ENCODE results near the gene HOXA11. TPM values are rescaled to one million over a fixed set of nuclear protein-coding genes. Genes with fewer than 3 reads are reported as not detected.

Gene HOXA11
- polyA plus RNA-seq, 1 of the 3 experiments (the other 2 are of a cell fraction), result not detected

DNA sequence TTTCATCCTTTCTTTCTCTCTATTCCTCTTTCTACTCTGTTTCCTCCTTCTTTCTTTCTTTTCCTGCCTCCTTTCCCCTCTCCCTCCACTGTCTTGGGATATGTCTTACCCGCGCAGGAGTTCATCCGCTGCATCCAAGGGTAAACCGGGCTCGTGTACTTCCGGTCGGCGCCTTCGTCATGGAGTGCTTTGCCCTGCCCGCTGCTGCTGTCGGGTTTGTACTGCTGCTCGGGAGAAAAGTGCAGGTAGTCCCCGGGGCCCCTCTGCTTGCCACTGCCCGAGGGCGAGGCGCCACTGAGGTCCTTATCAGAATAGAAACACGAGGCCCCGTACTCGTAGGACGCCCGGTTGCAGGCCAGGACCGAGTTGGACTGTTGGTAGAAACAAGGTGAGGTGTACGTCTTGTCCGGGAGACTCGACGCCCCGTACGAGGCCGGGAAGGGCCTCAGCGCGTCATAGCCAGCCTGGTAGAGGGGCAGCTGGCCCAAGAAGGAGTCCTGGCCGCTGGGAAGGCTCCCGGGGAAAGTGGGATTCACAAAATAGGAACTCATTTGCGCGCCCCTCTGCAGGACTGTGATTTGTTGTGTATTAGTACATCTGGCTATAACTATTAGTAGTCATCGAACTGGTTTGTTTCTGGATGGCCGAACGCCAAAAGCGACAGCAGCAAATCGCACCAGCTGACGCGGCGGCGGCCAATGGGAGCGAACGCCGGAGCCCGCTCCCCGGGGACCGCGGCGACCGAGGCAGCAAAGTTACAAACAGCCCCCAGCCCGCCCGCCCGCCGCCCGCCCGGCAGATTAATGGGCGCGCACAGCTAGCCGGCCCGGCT is 37.6 kb downstream of the HOXA11 start, which contains the start of gene HOXA6:
TSS of gene HOXA6 (minus strand) at position 576 of the 832 bp plus-strand sequence. CDS start at position 551, 25 bp downstream.
- Histone ChIP-seq H3K4me2 (no peak within 1 kb of the TSS), H3K27me3 (ENCODE audit: insufficient read depth) (peaks cover 100% of the 10 kb centered on the region), H4K20me1 (ENCODE audit: insufficient read depth) (no peaks in the 10 kb centered on the region), H3K9me3 (no peaks in the 10 kb centered on the region), H3K9me2 (no peaks in the 10 kb centered on the region), H3K36me3 (replicated peaks in 1 of 2; ENCODE audit: control insufficient read depth in 1 of 2, insufficient read depth in 2 of 2, low read length in 1 of 2) (no peaks in the 10 kb centered on the region), H3F3A (replicated peaks; ENCODE audit: insufficient read depth) (no peaks in the 10 kb centered on the region), H3K4me3 (ENCODE audit: low read depth in 2 of 2, low read length in 1 of 2) (no peak within 1 kb of the TSS), H3K27ac (ENCODE audit: low read depth in 2 of 2, low read length in 1 of 2) (no peak within 1 kb of the TSS), H2AFZ (ENCODE audit: low read depth) (no peak within 1 kb of the TSS), H3K9ac (no peak within 1 kb of the TSS), H3K79me2 (ENCODE audit: insufficient read depth) (no peaks in the 10 kb centered on the region), H3K4me1 (ENCODE audit: control insufficient read depth in 1 of 2, insufficient read depth in 2 of 2, low read depth in 1 of 2, low read length in 1 of 2) (peaks cover 12 to 20% of the 10 kb centered on the region in 2 experiments; a peak in 1 of 4 replicates)
- ChIA-PET POLR2A (no interaction called here), CTCF (interaction anchor here (0.5 to 10.9 kb wide), 5 partner anchors 12 to 479 kb away, joined by 3 to 270 read pairs (median 29); partner anchors contain the start of gene HOXA7)
- TF ChIP-seq RCOR1 (IDR thresholded peaks at IDR 0.05; ENCODE audit: low read length) (no peak), JUND (IDR thresholded peaks at IDR 0.05) (no peak), MEF2A (IDR thresholded peaks at IDR 0.05; ENCODE audit: borderline replicate concordance, low read depth) (no peak), SMC3 (IDR thresholded peaks at IDR 0.05; ENCODE audit: low read depth, low read length) (no peak), EP300 (IDR thresholded peaks at IDR 0.05; ENCODE audit: borderline replicate concordance in 1 of 2, low read depth in 1 of 2, low read length in 1 of 2) (no peak), TEAD4 (IDR thresholded peaks at IDR 0.05; ENCODE audit: borderline replicate concordance, insufficient read depth) (no peak), CHD2 (IDR thresholded peaks at IDR 0.05; ENCODE audit: low read length, partially characterized antibody) (no peak), RXRA (IDR thresholded peaks at IDR 0.05; ENCODE audit: borderline replicate concordance, low read depth) (no peak), YY1 (IDR thresholded peaks at IDR 0.05; ENCODE audit: low read depth) (no peak), SIN3A (IDR thresholded peaks at IDR 0.05; ENCODE audit: borderline replicate concordance, low read depth, low read length) (no peak)
- TF ChIP-seq, protein P1, sequence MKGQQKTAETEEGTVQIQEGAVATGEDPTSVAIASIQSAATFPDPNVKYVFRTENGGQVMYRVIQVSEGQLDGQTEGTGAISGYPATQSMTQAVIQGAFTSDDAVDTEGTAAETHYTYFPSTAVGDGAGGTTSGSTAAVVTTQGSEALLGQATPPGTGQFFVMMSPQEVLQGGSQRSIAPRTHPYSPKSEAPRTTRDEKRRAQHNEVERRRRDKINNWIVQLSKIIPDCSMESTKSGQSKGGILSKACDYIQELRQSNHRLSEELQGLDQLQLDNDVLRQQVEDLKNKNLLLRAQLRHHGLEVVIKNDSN (IDR thresholded peaks at IDR 0.05; ENCODE audit: borderline replicate concordance, low read depth), result no peak
- TF ChIP-seq, protein P2, sequence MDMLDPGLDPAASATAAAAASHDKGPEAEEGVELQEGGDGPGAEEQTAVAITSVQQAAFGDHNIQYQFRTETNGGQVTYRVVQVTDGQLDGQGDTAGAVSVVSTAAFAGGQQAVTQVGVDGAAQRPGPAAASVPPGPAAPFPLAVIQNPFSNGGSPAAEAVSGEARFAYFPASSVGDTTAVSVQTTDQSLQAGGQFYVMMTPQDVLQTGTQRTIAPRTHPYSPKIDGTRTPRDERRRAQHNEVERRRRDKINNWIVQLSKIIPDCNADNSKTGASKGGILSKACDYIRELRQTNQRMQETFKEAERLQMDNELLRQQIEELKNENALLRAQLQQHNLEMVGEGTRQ (IDR thresholded peaks at IDR 0.05; ENCODE audit: borderline replicate concordance, low read depth, low read length), result no peak
- TF ChIP-seq, protein P3, sequence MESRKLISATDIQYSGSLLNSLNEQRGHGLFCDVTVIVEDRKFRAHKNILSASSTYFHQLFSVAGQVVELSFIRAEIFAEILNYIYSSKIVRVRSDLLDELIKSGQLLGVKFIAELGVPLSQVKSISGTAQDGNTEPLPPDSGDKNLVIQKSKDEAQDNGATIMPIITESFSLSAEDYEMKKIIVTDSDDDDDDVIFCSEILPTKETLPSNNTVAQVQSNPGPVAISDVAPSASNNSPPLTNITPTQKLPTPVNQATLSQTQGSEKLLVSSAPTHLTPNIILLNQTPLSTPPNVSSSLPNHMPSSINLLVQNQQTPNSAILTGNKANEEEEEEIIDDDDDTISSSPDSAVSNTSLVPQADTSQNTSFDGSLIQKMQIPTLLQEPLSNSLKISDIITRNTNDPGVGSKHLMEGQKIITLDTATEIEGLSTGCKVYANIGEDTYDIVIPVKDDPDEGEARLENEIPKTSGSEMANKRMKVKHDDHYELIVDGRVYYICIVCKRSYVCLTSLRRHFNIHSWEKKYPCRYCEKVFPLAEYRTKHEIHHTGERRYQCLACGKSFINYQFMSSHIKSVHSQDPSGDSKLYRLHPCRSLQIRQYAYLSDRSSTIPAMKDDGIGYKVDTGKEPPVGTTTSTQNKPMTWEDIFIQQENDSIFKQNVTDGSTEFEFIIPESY (IDR thresholded peaks at IDR 0.05; ENCODE audit: borderline replicate concordance, low read depth), result no peak
- TF ChIP-seq, protein P4, sequence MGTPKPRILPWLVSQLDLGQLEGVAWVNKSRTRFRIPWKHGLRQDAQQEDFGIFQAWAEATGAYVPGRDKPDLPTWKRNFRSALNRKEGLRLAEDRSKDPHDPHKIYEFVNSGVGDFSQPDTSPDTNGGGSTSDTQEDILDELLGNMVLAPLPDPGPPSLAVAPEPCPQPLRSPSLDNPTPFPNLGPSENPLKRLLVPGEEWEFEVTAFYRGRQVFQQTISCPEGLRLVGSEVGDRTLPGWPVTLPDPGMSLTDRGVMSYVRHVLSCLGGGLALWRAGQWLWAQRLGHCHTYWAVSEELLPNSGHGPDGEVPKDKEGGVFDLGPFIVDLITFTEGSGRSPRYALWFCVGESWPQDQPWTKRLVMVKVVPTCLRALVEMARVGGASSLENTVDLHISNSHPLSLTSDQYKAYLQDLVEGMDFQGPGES (IDR thresholded peaks at IDR 0.05; ENCODE audit: low read depth, low read length), result no peak
- TF ChIP-seq, protein P5, sequence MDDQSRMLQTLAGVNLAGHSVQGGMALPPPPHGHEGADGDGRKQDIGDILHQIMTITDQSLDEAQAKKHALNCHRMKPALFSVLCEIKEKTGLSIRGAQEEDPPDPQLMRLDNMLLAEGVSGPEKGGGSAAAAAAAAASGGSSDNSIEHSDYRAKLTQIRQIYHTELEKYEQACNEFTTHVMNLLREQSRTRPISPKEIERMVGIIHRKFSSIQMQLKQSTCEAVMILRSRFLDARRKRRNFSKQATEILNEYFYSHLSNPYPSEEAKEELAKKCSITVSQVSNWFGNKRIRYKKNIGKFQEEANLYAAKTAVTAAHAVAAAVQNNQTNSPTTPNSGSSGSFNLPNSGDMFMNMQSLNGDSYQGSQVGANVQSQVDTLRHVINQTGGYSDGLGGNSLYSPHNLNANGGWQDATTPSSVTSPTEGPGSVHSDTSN (IDR thresholded peaks at IDR 0.05), result no peak
- 29% methylated on average over 48 of the region's 63 CpGs for WGBS (ENCODE audit: low lambda C conversion rate)
- DNase-seq, result peak; percentile 47
